A673 (cell line): ENCODE data around the gene PLSCR5.

Experiments used
- CTCF ChIP-seq: fragments of 300-800, 200-600 bp; sonication (generic); conservative IDR thresholded peaks from 2 replicates; pipeline ENCODE4 v1.5.1; 2017; ENCODE audit warnings: low read depth, mild to moderate bottlenecking, antibody characterized with exemption, low read length, moderate library complexity, mixed read lengths
- EZH2 ChIP-seq: fragments of 200-600 bp; sonication (generic); IDR thresholded peaks from 2 replicates; pipeline ENCODE4 v1.6.1; 2017; ENCODE audit warnings: borderline replicate concordance, low read depth, mild to moderate bottlenecking, mixed read lengths, antibody characterized with exemption, low read length; ENCODE audit not compliant: poor library complexity, severe bottlenecking

- TF ChIP-seq CTCF (no peak), EZH2 (no peak)
These were observed 24.0 kb downstream of the PLSCR5 start for GRCh38 chr3:146581080-146581601.
